Stimulated activated CD8-positive, alpha-beta memory T cell treated with anti-CD3 and anti-CD28 coated beads, Interleukin-4, amount 100 ng/mL, for 48 hours (primary cell): ENCODE measurements around the gene KIAA1755.

ENCODE experiments used
- DNase-seq: peaks from one replicate; pipeline ENCODE4 v3.0.0-alpha.2; 2020

Gene KIAA1755

DNA sequence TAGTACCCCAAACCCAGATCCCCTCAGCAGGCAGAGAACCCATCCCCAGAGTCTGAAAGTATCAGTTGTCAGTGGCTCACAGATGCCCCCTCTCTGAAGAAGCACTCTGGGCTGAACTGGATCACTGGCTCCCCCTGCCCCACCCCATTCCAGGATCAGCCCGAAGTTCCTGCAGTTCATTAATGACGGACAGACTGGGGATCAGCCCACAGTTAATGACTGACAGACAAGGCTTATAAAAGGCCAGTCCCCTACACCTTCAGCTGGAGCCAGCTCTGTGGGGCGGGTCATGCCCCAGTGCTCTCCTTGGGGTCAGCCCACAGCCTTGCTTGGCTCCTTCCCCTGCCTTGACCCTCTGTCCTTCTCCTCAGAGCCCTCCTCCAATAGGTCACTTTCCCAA lies 21.7 kb downstream of the KIAA1755 start:
- DNase-seq, result no peak

DNA sequence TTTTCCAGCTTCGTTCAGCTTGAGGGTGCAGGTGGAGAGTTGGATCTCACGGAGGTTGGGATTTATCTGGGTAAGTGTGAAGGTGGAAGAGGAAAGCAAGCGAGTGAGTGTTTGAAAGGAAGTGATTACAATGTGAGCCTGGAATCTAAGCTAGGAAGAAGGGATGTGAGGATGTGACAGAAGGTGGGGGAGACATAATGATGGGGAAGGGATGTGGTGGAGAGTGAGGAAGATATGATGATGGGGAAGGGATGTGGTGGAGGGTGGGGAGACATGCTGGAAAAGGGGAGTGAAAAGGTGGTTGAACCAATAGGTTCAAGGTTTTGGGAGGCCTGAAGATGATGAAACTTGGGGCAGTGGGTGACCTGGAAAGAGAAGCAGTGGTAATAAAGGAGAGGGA lies 23.2 kb downstream of the KIAA1755 start:
- no peak for DNase-seq

DNA sequence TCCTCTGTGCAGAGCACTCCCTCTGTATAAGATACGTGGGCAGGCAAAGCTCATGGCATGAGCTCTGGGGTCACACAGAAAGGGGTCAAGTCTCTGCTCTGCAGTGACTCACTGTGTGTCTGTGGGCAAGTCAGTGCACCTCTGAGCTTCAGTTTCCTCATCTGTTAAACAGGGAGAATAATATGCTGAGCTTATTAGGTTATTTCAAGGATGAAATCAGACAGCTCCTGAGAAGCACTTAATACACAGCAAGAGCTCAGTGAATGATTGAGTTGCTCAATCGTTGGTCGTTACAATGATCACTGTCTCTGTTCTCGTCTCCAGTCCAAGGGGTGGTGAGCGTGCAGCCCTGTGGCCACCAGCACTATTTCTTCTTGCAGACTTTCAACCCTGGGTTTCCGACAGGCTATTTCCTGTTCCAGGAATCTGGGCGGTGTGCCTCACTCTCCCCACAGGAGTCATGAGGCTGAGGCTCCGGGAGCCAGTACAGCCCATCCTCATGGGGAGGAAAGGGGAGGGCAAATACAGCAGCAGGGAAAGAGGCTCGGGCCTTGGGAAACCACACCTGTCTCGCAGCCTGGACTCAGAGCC lies 28.9 kb downstream of the KIAA1755 start:
- DNase-seq, result no peak

DNA sequence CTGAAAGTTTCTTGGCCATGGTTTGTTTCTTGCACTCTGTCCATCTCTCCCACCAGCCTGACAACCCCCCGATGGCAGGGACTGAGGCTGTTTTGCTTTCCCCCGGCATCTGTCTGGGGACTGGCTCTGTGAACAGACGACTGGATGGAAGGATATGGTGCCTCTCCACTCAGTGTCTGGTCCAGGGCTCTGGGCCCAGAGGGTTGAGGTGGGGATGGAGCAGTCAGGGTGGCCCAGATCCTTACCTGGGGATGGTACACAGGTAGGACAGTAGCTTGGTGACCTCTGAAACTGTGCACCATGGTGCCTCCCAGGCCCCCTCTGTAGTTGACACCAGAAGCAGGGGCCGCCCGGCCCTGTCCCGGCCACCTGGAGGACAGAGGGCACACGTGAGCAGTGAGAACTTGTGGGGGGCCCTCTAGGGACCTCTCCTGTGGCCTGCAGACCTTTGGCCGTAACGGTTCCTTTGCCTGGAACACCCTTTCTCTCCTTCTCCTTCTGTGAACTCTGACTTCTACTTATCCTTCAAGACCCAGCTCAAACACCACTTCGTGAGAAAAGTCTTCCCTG lies 29.5 kb downstream of the KIAA1755 start:
- no peak for DNase-seq

DNA sequence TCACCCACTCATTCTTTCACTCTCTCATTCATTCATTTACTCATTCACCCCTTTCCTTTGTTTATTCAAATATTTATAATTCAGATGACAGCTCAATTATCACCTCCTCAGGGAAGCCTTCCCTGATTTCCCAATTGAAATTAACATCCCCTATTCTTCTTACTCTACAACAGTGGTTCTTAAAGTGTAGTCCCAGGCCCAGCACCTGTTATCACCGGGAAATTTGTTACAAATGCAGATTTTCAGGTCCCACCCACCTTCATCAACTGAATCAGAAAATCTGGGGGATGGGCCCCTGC lies 30.3 kb downstream of the KIAA1755 start:
- no peak for DNase-seq

DNA sequence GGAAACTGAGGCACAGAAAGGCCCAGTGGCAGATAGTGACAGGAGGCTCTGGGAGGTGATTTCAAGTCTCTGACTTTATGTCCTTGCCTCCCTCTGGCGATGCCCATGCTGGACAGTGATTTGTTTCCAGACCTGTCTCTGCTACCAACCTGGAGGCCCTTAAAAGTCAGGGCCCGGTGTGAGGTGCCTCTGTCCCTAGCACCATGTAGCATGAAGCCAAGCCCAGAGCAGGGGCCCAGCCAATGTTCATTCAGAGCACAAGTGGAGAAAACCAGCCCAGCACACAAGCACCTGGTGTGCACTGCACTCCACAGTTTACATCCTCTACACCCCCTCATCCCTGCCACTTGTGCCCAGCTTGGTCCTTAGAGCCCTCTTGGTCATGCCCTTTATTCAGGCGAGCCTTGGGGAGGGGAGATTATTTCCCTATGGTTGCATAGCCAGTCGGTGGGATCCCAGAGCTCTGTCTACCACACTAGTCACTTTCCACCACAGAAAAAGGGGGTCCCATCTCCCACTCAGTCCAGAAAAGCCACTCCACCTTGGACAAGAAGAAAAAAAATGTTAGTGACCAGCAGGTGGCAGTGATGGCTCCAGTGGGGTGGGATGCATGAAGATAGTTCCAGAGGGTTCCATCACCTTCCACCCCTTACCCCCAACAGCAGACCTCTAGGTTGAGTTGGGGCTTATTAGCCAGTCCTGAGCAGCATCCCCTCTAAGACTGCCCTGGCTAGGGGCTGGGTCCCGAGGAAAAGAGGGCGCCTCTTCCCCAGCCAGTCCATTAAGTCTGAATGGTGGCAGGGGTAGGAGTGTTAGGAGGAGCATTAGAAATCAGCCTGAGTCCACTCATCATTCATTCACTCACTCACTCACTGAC lies 30.9 kb downstream of the KIAA1755 start:
- DNase-seq, result peak; percentile 28

DNA sequence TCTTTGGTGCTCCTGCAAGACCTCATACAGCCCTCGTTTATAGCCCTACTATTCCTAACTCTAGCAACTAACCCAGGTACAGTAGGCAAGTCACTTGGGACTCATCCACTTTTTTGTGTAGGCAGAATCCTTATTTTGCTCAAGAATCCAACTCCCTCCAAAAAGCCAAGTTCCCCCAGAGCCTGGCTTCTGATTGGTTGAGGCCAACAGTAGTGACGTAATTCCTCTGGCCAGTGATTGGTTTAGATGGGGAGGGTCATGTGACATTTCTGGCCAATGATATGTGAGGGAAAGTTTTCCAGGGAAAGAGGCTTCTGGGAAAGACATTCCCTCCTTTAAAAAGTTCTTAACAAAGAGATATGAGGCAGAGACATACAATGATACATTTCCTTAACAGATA lies 32.1 kb downstream of the KIAA1755 start:
- DNase-seq, result no peak

DNA sequence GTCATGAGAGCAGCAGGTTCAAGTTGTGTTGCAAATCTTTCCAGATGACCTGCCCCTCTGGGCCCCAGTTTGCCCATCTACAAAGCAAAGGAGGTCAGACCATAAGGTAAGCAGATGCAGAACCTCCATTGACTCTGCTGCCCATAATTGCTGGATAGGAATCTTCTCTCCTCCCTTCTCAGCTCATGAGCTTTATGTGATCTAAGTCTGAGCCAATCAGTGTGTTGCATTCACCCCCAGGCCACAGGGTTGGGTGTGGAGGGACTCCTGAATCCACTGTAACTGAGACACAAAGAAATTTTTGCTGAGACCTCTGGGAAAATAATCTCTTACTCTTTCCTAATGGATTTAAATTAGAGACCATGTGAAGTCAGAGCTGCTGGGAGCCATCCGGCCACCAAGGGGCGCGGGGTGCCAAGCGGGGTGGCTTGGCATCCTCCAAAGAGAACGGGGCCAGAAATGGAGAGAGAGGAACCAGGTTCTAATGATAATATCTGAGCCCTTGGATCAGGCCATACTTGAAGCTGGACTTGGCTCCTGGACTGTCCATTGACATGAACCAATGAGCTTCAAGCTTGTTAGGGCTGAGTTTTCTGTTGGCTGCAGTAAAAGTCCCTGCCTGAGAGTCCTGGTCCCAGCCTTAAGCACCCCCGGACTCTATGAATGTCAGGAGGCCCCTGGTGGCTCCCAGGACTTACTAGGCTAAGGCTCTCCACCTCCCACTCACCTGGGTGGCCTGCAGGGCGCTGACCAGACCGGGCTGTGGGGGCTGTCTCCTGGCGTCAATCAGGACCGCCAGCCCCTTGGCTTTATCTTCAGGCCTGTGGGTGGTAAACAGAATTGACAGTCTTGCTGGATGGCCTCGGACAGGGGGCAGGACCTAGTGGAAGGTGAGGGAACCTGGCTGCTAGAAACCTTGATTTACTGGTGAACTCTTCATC lies 32.8 kb downstream of the KIAA1755 start:
- DNase-seq, result no peak

DNA sequence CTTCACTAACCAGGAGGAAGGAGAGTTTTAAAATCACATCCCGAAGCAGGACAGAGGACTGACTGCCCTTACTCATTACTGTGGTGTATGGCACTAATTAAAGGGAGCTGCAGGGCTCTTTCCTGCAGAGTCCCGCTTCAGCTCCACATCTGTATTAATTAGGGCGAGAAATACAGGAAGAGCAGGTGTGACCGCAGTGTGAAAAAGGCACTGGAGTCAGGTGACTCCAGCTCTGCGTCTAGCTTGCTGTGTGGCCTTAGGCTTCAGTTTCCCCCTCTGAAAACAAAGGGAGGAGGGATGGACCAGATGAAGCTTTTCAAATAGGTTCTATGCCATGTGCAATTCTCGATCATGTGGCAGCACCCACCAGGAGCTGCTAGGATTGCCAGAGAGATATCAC lies 34.0 kb downstream of the KIAA1755 start:
- no peak for DNase-seq

DNA sequence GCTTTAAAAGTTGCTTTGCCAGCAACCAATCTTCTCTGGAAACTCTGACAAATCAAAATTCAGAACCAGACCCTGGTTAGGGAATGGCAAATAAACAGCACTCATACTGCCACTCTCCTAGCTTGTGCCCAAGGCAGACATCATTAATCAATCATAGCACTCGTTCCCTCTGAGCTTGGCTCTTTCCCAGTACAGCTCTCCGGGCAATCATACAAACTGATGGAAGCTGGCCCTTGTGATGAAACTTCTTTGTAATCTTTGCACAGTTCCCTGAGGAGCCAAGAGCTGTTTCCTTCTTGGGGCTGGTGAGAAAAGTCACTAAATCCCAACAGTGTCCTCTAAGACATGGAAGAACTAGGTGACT lies 34.7 kb downstream of the KIAA1755 start:
- no peak for DNase-seq

DNA sequence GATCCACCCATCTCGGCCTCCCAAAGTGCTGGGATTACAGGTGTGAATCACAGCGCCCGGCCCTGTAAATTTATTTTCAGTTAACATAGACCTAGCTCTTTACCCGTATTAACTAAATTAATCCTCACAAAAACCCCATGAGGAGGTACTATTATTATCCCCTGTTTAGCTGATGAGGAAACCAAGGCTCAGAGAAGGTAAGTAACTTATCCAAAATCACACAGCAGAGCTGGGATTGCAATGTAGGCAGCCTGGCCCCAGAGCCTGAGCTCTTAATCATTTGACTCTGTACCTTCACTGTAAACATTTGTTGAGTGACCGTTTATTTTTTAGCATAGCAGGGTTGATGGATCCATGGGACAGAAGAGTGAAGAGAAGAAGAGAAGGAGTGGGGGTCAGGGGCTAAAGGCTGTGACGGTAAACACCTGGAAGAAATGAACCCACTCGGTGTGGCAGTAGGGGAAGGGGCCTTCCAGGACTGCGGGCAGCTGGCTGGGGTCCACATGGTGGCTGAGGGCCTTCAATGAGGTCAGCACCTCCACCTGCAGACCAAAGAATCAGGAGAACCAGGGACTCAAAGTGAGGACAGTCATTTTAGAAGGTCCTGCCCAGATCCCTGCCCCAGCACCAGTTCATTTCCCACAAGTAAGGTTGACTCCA lies 35.2 kb downstream of the KIAA1755 start:
- no peak for DNase-seq

DNA sequence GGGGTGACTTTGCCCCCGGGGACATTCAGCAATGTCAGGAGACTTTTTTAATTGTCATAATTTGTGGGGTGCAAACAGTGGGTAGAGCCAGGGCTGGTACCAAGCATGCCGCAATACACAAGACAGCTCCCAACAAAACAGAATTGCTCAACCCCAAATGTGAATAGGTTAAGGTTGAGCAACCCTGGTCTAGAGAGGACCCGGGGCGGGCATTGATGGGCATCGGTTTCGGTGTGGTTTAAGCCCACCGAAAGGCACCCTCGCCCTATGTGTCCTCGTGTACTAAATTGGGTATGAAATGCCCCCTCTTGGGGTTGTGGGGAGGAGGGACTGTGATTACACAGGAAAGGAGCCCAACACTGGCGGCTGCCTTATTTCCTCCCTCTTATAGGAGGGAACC lies 36.0 kb downstream of the KIAA1755 start:
- DNase-seq, result no peak

DNA sequence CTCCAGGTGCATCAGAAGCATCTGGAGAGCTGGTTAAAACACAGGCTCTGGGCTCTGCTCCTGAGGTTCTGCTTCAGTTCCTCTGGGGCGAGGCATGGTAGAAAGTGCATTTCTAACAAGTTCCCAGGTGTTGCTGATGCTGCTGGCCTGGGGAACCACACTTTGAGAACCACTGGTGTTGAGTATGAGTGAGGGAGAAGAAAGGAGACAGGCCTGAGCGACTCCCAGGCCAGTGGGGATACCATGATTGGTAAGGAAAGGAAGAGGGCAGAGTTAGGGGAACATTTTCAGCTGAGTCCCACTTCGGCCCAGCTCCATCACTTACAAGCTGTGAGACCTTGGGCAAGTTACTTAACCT lies 36.8 kb downstream of the KIAA1755 start:
- no peak for DNase-seq

DNA sequence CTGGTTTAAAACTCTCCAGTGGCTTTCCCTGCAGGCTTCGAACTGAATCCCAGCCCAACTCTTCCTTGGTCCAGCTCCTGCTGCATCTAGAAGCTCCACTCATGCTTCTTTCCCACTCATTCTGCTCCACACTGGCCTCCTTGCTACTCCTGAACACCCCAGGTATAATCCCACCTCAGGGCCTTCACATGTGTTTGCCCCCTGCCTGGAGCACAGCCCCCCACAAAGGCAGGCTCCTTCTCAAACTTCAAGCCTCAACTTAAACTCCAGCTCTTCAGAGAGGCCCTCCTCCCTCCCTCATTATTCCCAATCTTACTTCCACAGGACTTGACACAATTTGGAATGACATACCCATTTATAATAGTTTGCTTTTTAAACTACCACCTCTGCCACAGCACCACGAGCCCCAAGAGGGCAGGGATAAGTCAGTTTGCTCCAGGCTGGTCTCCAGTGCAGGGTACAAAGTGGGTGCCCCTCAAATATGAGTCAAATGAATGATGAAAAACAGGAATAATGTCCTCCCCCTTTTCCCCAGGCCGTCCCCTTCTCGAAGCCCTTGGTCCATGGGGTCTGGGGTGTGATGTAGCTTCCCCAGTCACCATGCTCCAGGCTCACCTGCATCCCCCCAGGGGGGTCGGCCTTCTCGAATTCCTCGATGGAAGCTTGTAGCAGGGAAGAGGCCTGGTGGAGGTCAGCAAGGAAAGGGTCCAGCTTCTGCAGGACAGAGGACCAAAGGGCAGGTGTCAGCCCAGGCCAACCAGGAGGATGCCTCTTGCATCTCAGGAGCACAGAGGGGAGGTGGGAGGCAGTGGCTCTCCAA lies 37.4 kb downstream of the KIAA1755 start:
- no peak for DNase-seq

DNA sequence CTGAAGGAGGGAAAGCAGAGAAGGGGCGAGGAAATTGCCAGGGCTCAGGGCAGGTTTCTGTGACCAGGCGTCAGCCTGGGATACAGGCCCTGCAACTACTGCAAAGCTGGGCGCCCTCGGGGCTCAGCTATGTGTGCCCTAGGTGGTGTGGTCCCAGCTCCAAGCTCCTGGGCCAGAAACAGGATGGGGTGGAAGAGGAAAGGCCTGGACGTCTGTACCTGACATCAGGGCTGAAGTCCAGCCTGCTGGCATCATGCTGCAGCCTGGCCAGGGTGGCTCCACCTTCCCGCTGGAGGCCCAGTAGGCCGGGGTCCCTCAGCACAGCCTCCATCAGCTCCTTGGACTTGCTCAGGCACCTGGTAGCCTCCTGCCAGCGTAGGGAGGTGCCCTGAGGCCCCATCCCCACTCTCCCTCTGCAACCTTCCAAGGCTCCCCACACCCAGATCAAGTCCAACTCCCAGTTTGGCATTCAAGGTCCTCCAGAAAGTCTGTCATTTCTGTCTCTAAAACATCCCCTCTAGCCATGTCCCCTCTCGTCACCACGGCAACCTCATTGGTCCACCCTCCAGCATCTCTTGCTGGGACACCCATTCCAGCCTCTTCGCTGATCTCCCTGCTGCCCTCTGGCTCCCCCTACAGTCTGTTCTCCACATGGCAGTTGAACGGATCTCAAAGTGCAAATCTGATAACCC lies 38.2 kb downstream of the KIAA1755 start:
- DNase-seq, result peak; percentile 86

DNA sequence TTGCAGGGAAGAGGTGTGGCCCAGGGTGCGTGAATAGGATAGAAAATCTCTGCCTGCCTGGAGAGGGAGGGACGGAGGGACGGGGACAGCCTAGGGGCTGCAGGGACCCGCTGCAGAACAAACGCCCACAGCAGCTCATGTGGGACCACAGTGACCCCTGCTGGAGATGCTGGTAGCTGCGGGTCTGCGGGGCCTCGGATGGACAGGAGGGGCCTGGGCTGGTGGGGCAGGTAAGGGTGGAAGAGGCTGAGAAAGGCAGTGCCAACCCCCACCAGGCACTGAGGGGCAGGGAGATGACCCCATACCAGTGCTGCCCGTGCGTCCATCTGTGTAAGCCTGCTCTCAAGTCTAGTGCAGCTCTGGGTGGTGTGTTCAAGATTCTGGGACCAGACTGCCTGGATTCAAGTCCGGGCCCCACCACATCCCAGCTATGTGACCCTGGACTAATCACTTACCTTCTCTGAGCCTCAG lies 39.4 kb downstream of the KIAA1755 start:
- peak; percentile 87 for DNase-seq

DNA sequence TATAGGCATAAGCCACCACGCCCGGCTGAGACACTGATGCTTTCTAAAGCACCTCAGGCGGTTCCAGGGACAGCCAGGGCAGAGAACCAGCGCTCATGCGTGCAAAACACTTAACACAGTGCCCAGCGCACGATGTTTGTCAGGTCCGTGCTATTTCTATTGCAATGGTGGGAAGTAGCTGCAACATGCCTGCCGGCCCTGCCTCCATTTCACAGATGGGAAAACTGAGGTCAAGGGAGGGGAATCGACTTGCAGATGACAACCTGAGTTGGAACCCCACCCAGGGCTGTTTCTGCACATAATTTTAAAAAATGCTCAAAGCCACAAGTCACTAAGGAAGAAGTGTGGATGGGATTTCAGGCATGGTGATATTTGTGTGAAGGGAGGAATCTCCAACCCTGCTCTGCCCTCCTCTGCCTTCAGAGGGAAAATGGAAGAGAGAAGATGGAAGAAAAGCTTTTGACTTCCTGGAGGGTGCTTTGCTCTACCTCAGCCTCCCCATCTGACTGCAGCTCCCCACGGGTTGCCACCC lies 39.9 kb downstream of the KIAA1755 start:
- no peak for DNase-seq

DNA sequence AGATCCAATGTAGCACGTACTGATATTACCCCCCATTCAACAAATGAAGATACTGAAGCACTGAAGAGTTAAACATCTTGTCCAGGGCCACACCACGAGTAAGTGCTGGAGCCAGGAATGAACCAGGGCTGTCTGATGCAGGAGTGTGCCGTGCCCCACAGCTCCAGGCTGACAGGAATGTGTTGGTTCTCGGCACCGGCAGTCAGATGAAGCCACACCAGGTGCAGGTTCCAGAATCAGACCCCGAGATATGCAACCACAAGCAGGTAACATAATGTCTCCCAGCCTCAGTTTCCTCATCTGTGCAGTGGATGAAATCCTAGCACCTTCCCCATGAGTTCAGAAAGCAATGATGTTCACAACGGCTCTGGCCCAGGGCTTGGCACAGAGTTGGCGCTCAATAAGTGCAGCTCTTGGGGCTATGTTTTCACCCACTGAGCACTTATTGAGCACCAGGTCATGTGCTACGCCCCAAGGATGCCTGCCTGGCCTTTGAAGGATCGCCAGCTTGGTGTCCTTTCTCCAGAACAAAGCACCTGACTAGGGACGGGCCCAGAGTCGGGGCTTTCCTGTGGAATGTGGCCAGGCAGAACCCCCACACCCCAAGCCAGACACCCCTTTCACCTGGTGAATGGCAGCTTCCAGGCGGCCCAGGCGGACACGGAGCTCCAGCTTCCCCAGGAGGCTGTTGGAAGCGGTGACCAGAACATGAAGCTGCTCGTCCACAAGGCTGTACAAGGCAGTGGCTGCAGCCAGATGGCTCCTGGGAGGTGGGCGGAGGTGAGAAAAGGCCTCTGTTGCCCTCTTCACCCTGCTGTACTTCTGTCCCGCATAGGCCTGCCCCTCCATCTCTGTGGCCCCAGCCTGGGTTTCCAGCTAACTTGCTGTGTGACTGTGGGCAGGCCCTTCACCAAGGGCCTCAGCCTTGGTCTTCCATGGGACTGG lies 41.3 kb downstream of the KIAA1755 start:
- no peak for DNase-seq

DNA sequence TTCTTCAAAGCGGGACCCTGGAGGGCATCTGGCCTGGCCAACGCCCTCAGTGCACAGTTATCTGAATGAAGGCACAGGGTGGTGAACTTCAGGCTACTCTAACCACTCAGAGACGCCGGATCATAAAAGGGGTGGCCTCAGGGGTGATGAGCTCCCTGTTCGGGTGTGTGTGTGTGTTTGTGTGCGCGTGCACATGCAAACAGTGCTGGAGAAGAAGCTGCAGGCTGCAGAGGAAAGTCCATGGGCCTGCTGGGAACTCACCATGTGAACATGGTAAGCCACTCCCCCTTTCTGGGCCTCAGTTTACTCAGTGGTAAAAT lies 42.0 kb downstream of the KIAA1755 start:
- DNase-seq, result no peak
